Activated CD8-positive, alpha-beta memory T cell treated with anti-CD3 and anti-CD28 coated beads for 48 hours (primary cell): Measurements from ENCODE around the gene RAB12.
"Not testable (repeated sequence)": the region's sequence is repeated elsewhere in the genome, so short reads cannot be mapped to it uniquely, and the experiment has no call there.

Source experiments
- DNase-seq, 3 experiments: peaks; one replicate each; pipeline ENCODE4 v3.0.0-alpha.2; 2020; ENCODE audit warnings: low read depth in 2 of 3, low spot score in 2 of 3

RAB12 gene

GRCh38 chr18:8608795-8609658 lies at the start of gene RAB12:
RAB12 (plus strand) TSS chr18:8609437; CDS start chr18:8609440, 3 bp downstream.
- DNase-seq: peak; percentile 56 to 79 (median 67)

- no peak for DNase-seq
Measured at GRCh38 chr18:8559612-8560186, 49.5 kb upstream of the RAB12 start.

GRCh38 chr18:8561123-8561910 lies 47.9 kb upstream of the RAB12 start:
- DNase-seq: no peak

DNA sequence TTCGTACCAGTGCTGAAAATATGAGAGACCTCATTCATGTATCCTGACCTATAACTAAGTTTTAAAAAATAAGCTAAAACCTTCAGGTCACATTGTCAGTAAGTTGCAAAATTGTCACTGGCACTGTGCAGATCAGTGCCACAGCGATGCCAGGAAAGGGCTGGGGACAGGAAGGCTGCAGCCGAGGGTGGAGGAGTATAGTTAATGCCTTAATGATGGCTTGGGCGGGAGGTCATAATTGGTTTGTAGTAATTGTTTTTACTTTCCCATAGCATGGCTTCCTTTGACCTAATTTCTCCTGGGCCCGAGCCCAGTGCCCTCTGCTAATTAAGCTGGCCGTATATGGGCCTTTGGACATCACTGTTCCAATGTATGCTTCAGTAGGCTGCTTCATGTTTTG lies 47.2 kb upstream of the RAB12 start:
- no peak for DNase-seq

GRCh38 chr18:8562919-8563318 lies 46.3 kb upstream of the RAB12 start:
- no peak for DNase-seq

DNA sequence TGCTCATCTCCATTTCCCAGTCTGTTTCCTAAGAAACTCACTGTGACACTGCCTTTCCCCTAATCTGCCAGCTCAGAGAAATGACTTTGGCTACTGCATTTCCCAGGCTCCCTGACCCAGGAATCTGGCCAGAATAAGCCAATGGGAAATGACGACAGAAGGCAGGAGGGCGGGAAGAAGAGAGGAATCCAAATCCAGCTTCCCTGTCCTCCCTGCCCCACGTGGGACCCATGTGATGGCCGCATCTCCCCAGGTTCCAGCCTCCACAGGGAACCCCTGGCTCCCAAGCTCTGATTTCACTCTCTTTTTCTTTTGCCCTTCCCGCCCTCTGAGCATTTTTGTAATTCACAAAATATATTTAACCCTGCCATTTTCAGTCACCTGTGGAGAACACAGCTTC lies 37.8 kb upstream of the RAB12 start:
- DNase-seq: no peak

GRCh38 chr18:8573766-8574165 lies 35.5 kb upstream of the RAB12 start:
- DNase-seq: not testable (repeated sequence)

GRCh38 chr18:8584798-8585197 lies 24.4 kb upstream of the RAB12 start:
- no peak for DNase-seq

DNA sequence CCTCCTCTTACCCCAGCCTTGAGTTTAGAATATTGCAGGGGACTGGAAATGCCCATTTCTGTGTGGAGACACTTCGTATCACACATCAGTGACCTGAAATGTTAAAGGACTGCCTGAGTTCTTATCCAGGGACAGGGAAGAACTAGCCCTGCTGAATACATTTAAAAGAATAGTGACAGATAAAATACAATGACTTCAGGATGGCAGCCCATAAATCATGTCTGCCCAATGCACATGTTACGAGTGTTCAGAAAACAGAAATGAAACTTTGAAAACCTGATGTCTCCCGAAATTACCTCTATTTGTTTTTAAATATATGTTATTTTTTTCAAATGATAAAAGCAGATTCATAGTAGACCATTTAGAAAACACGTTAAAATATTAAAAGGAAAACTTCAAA lies 22.3 kb upstream of the RAB12 start:
- no peak for DNase-seq

DNA sequence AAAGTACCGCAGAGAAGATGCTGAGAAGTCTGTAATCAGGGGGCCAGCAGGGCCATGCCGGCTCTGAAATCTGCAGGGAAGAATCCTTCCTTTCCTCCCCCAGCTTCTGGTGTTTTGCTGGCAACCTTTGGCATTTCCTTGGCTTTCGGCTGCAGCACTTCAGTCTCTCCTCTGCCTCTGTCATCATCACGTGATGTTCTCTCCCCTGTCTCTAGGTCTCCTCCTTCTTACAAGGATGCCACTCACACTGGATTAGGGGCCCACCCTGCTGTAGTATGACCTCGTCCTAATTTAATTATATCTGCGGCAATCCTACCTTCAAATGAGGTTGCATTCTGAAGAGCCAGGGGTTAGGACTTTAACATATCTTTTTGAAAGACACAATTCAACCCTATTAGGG lies 13.8 kb upstream of the RAB12 start:
- no peak for DNase-seq

GRCh38 chr18:8601277-8602032 lies 7.8 kb upstream of the RAB12 start:
- DNase-seq: no peak

- DNase-seq: no peak
Measured at GRCh38 chr18:8602040-8602439, 7.2 kb upstream of the RAB12 start.

DNA sequence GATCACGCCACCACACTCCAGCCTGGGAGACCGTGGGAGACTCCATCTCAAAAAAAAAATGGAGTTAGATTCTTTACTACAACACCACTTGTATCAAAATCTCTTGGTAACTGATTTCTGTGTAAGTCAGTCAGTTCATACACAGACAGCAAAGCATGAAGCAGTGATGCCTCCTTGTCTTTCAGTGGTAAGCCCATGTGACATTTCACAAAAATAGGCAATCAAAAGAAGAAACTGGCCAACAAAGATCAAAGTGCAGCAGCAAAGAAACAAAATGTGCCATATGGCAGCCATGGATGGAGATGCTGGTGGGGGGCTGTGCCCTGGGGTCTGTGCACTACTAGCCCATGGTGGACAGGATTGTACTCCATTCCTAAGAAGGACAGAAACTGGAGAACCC lies 6.7 kb upstream of the RAB12 start:
- DNase-seq: no peak

DNA sequence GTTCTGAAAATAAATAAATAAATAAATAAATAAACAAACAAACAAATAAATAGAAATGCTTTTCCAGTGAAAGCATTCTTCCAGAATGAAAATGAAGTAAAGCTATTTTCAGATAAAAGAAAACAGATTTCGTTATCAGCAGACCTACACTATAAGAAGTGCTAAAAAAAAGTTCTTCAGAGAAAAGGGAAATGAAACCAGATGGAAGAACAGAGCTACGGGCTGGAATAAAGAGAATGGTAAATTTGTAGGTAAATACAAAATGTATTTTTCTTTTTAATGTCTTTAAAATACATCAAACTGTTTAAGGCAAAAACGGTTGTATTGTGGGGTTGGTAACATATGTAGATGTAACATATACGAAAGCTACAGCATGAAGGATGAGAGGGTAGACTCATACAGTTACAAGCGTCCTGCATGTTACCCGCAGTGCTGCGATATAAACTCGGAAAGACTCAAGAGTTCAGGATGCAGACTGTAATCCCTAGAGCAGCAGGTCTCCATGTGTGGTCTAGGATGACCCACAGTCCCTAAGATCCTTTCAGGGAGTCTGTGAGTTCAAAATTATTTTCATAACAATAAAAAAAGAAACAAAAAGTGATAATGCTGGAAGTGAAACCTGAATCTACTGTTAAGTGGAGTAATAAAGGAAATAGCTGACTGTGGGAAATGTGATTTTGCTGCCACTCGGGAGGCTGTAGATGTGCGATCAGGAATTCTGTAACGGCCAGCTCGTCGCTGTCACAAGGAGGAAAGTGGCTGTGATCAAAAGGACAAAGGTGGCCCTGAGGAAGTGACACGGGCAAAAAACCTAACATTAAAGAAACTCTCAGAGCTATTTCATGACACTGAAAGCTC lies 5.3 kb upstream of the RAB12 start:
- no peak for DNase-seq

DNA sequence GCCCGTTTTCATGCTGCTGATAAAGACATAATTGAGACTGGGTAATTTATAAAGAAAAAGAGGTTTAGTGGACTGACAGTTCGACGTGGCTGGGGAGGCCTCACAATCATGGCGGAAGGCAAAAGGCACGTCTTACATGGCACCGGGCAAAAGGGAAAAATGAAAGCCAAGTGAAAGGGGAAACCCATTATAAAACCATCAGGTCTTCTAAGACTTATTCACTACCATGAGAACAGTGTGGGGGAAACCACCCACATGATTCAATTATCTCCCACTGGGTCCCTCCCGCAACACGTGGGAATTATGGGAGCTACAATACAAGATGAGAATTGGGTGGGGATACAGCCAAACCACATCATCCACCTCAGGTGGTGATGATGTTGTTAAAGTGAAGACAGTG lies 3.3 kb upstream of the RAB12 start:
- DNase-seq: no peak

DNA sequence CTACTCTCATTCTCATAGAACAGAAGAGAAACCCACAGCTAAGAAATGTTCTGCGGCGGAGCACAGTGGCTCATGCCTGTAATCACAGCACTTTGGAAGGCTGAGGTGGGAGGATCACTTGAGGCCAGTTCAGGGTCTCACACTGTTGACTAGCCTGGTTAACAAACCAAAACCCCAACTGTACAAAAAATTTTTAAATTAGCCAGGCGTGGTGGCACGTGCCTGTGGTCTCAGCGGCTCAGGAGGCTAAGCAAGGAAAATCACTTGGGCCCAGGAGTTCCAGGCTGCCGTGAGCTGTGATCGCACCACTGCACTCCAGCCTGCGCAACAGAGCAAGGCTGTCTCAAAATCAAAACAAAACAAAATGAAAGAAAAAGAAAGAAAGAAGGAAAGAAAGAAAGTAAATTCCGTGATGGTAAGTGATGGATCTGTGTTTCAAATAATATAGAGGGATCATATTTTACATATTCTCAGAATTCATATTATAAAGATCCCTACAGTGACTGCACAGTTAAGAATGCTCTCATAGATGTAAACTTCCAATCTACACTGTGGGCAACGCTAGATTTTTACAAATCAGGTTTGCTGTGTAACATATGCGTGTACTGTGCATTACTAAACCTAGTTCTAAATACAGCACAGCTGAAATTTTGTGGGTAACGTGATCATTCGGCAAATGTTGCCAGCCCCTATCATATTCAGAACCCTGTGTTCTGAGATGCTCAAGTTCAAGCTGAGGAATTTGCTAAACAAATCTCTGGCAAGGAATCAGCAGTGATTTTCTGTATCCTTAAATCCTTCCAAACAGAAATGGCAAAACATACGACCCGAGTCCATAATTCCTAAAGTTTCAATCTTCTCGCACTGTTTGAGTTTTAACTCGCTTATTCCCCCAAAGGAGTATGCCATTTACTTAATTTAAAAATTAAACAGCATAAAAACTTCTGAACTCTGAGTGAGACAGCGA lies 1.2 kb upstream of the RAB12 start:
- no peak for DNase-seq

DNA sequence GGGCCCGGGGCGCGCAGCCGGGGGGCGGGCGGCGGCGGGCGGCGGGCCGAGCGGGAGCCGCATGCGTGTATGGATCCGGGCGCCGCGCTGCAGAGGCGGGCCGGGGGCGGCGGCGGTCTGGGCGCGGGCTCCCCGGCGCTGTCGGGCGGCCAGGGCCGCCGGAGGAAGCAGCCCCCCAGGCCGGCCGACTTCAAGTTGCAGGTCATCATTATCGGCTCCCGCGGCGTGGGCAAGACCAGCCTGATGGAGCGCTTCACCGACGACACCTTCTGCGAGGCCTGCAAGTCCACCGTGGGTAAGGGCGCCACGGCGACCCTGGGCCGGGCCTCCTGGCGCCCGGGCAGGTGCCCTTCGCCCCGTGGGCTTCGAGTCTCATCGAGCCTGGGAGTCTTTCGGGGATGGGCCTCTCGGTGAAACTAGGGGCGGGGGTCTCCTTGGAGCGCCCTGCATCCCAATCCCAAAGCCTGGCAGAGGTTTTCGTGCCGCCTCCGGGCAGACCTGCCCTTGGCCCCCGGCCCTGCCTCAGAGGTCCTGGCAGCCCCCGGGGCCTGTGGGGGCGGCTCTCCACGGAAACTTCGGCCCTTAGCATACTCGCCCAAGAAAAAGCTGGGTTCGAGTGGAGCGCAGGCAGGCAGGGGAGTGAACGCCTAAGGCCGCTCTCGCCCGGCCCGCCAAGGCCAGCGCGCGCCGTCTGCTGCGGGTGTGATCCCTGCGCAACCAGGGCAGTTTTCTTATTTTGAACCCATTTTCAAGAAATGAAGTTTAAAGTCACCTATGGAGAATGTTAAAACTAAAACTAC lies 622 bp downstream of the RAB12 start:
- DNase-seq: no peak

DNA sequence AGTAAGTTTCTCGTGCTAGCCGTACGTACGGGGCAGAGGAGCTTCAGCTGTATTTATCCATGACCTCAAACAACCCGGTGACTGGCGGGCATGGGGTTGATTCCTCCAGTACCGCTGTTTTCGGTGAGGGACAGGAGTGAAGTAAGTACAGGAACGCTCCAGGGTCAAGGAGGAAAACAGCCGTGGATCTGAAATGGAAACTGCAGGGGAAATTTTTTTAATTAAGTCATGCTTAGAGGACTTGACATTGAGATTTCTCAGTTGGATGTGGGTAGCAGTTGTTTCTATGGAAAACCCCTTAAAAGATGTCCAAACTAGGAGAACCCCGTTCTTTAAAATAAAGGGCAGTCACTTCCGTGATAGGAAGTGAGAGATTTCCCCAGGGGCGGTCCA lies 1.2 kb downstream of the RAB12 start:
- no peak for DNase-seq
